SK-N-SH treated with all-trans-retinoic acid at 6 μM for 48 hours (cell line): ENCODE data around the gene PKP4.

Source experiments
- ARNTL ChIP-seq: fragments of 450-650 bp; formaldehyde crosslinking; IDR thresholded peaks from 2 replicates; pipeline ENCODE4 v1.5.0; 2020; ENCODE audit warnings: low read depth, mild to moderate bottlenecking, moderate library complexity, borderline replicate concordance
- CSRNP3 ChIP-seq: fragments of 250-450 bp; sonication (Bioruptor Pico); IDR thresholded peaks from 2 replicates; pipeline ENCODE4 v1.5.1; 2021; ENCODE audit warnings: mild to moderate bottlenecking, moderate library complexity
- ESRRG ChIP-seq: fragments of 250-450 bp; sonication (Bioruptor Pico); IDR thresholded peaks from 2 replicates; pipeline ENCODE4 v1.6.1; 2021; ENCODE audit warnings: mild to moderate bottlenecking
- POU6F1 ChIP-seq: fragments of 250-450 bp; sonication (Bioruptor Pico); IDR thresholded peaks from 2 replicates; pipeline ENCODE4 v1.8.0; 2021; ENCODE audit warnings: low read depth, mild to moderate bottlenecking, moderate library complexity, borderline replicate concordance
- RARB ChIP-seq: fragments of 250-450 bp; sonication (Bioruptor Pico); IDR thresholded peaks from 2 replicates; pipeline ENCODE4 v1.8.0; 2021; ENCODE audit warnings: mild to moderate bottlenecking, moderate library complexity
- TOX ChIP-seq: fragments of 250-450 bp; sonication (Bioruptor Pico); IDR thresholded peaks from 2 replicates; pipeline ENCODE4 v1.8.0; 2021; ENCODE audit warnings: mild to moderate bottlenecking, moderate library complexity, borderline replicate concordance
- ZFP3 ChIP-seq: fragments of 250-450 bp; sonication (Bioruptor Pico); IDR thresholded peaks from 2 replicates; pipeline ENCODE4 v1.5.0; 2020; ENCODE audit warnings: mild to moderate bottlenecking, moderate library complexity
- ZNF565 ChIP-seq: fragments of 450-650 bp; formaldehyde crosslinking; conservative IDR thresholded peaks from 2 replicates; pipeline ENCODE4 v1.5.0; 2020; ENCODE audit warnings: low read depth, mild to moderate bottlenecking, moderate library complexity

GRCh38 chr2:158414538-158414937 lies 42.2 kb upstream of the PKP4 start:
- TF ChIP-seq ZFP3 (CRISPR knock-in tag): no peak
- TF ChIP-seq ZNF565 (CRISPR knock-in tag): no peak
- TF ChIP-seq ESRRG (CRISPR knock-in tag): no peak
- TF ChIP-seq ARNTL: no peak
- no peak for TF ChIP-seq TOX (CRISPR knock-in tag)
- no peak for TF ChIP-seq CSRNP3 (CRISPR knock-in tag)
- no peak for TF ChIP-seq RARB (CRISPR knock-in tag)
- no peak for TF ChIP-seq POU6F1 (CRISPR knock-in tag)
